ENCODE data around the gene CTNNA3. TPM values are rescaled to one million over a fixed set of nuclear protein-coding genes. Genes with fewer than 3 reads are reported as not detected.
A peak's percentile ranks its signal among the peaks of the same experiment; 100 is the strongest.

Gene CTNNA3
- total RNA-seq, 1 experiment from 2014 or later = 0.02 TPM

DNA sequence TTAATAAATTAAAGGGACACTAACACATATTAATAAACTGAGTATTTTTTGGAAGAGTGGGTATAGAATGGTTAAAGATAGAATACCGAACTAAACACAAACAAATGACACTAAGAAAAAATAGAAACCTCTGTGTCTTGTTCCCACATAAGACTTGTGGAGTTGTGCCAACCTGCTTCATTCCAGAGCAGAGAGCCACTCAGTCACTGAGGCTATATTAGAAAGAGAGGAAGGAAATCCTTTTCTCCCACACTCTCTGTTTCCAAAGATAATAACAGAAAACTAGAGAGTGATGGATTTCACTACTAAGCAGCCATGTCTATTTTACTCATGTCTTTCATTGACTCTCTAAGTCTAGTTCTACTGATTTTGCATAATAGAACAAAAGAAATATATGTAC lies 26.0 kb downstream of the CTNNA3 start:
- H3K27me3 Mint-ChIP-seq (ENCODE audit: insufficient read depth, unreplicated experiment) = peaks cover under 1% of the 10 kb centered on the region
- POLR2A ChIA-PET = no interaction called here
- no peaks in the 10 kb centered on the region for H3K9me3 Mint-ChIP-seq (ENCODE audit: unreplicated experiment)
- no peak overlapping the region for H3K4me3 Mint-ChIP-seq (ENCODE audit: unreplicated experiment)
- no TSS peak for BruUV-seq (replicated peaks)
- H3K4me1 Mint-ChIP-seq (ENCODE audit: insufficient read depth, unreplicated experiment) = no peaks in the 10 kb centered on the region
- CTCF ChIA-PET = interaction anchor here (0.8 kb wide), 1 partner anchor 109 kb away, joined by 4 read pairs; no protein-coding TSS in a partner anchor
- no peaks in the 10 kb centered on the region for H3K36me3 Mint-ChIP-seq (ENCODE audit: insufficient read depth, unreplicated experiment)
- H3K27ac Mint-ChIP-seq (ENCODE audit: low read depth, unreplicated experiment) = no peak overlapping the region
- TF ChIP-seq, protein P1, sequence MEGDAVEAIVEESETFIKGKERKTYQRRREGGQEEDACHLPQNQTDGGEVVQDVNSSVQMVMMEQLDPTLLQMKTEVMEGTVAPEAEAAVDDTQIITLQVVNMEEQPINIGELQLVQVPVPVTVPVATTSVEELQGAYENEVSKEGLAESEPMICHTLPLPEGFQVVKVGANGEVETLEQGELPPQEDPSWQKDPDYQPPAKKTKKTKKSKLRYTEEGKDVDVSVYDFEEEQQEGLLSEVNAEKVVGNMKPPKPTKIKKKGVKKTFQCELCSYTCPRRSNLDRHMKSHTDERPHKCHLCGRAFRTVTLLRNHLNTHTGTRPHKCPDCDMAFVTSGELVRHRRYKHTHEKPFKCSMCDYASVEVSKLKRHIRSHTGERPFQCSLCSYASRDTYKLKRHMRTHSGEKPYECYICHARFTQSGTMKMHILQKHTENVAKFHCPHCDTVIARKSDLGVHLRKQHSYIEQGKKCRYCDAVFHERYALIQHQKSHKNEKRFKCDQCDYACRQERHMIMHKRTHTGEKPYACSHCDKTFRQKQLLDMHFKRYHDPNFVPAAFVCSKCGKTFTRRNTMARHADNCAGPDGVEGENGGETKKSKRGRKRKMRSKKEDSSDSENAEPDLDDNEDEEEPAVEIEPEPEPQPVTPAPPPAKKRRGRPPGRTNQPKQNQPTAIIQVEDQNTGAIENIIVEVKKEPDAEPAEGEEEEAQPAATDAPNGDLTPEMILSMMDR (IDR thresholded peaks at IDR 0.05; ENCODE audit: unreplicated experiment) = no peak
- intact Hi-C loops (cut with micrococcal nuclease) = no loop called here
- no peak for DNase-seq (ENCODE audit: unreplicated experiment)

DNA sequence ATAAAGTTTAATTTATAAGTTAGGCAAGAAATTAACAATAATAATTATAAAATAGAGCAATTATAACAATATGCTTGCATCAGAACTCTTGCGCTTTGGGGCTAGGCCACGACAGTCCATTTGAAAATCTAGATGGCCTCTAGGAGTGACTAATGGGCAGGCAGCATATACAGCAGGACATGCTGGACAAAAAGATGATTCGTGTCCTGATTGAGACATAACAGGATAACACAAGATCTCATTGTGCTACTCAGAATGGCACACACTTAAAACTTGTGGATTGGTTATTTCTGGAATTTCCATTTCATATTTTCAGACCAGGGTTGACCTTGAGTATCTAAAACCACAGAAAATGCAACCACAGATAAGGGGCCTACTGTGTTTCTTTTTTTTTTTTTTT lies 27.5 kb downstream of the CTNNA3 start:
- CTCF ChIA-PET = no interaction called here
- TF ChIP-seq, protein P1 (IDR thresholded peaks at IDR 0.05; ENCODE audit: unreplicated experiment) = no peak
- no peak overlapping the region for H3K27ac Mint-ChIP-seq (ENCODE audit: low read depth, unreplicated experiment)
- peaks cover 12% of the 10 kb centered on the region for H3K27me3 Mint-ChIP-seq (ENCODE audit: insufficient read depth, unreplicated experiment)
- no TSS peak for BruUV-seq (replicated peaks)
- no peaks in the 10 kb centered on the region for H3K9me3 Mint-ChIP-seq (ENCODE audit: unreplicated experiment)
- no peaks in the 10 kb centered on the region for H3K36me3 Mint-ChIP-seq (ENCODE audit: insufficient read depth, unreplicated experiment)
- no peak overlapping the region for H3K4me3 Mint-ChIP-seq (ENCODE audit: unreplicated experiment)
- POLR2A ChIA-PET = no interaction called here
- intact Hi-C loops (cut with micrococcal nuclease) = no loop called here
- H3K4me1 Mint-ChIP-seq (ENCODE audit: insufficient read depth, unreplicated experiment) = no peaks in the 10 kb centered on the region
- peak; percentile 24 for DNase-seq (ENCODE audit: unreplicated experiment)

DNA sequence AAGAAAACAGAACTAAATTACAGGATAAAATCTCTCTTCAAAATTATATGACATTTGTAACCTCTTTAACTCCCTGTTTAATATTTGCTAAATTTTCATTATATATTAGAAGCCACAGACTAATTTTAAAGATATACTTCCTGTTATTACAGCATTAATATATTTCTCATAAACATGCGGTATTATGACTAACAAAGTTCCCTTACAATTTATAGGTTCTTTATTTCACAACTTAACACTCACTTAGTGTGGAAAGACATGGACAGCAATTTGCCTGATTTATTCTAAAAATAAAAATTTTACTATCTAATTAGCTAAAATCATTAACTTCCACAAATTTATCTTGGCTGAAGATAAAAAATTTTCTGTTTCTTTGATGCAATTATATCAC lies 29.0 kb downstream of the CTNNA3 start:
- no peak for DNase-seq (ENCODE audit: unreplicated experiment)
- TF ChIP-seq, protein P1 (IDR thresholded peaks at IDR 0.05; ENCODE audit: unreplicated experiment) = no peak
- no peak overlapping the region for H3K27ac Mint-ChIP-seq (ENCODE audit: low read depth, unreplicated experiment)
- no peaks in the 10 kb centered on the region for H3K36me3 Mint-ChIP-seq (ENCODE audit: insufficient read depth, unreplicated experiment)
- H3K4me3 Mint-ChIP-seq (ENCODE audit: unreplicated experiment) = no peak overlapping the region
- ChIA-PET CTCF (interaction anchor here (0.6 to 6.7 kb wide), 6 partner anchors 10 to 696 kb away, joined by 3 to 59 read pairs (median 4); no protein-coding TSS in a partner anchor), POLR2A (interaction anchor here (0.6 to 0.9 kb wide), 2 partner anchors 99 to 100 kb away, joined by 4 to 6 read pairs; no protein-coding TSS in a partner anchor)
- peaks cover 12% of the 10 kb centered on the region for H3K27me3 Mint-ChIP-seq (ENCODE audit: insufficient read depth, unreplicated experiment)
- no TSS peak for BruUV-seq (replicated peaks)
- intact Hi-C loops (cut with micrococcal nuclease) = no loop called here
- no peaks in the 10 kb centered on the region for H3K4me1 Mint-ChIP-seq (ENCODE audit: insufficient read depth, unreplicated experiment)
- H3K9me3 Mint-ChIP-seq (ENCODE audit: unreplicated experiment) = no peaks in the 10 kb centered on the region

DNA sequence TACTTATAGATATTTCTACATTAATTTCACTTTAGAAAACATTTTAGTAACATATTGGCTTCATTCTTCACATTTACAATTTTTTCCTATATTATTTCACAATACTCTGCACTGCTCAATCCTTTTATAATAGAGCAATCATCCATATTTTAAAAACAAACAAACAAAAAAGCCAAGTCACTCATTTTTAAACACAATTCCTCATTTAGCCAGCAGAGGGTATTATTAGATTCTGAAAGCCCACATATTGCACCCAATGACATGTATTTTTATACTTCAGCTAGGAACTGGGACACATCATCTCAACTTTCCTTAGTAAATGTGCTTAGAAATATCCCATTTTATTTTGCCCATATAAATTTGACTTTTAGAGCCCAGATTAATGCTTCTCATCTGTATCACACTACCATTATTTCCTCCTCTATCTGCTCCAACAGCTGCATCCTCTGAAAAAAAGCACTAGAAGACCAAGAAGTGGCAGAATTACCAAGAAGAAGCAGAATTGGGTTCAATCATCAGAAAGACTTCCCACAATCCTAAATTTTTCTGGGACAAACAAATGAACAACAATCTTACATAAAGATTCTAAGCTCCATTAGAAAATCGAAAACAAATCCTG lies 29.5 kb downstream of the CTNNA3 start:
- ChIA-PET POLR2A (interaction anchor here (0.6 to 1.1 kb wide), 3 partner anchors 99 to 103 kb away, joined by 3 to 6 read pairs (median 4); no protein-coding TSS in a partner anchor), CTCF (interaction anchor here (0.6 to 6.7 kb wide), 8 partner anchors 10 to 707 kb away, joined by 3 to 59 read pairs (median 4); no protein-coding TSS in a partner anchor)
- Mint-ChIP-seq H3K27me3 (ENCODE audit: insufficient read depth, unreplicated experiment) (peaks cover 17% of the 10 kb centered on the region), H3K4me1 (ENCODE audit: insufficient read depth, unreplicated experiment) (no peaks in the 10 kb centered on the region), H3K36me3 (ENCODE audit: insufficient read depth, unreplicated experiment) (no peaks in the 10 kb centered on the region), H3K27ac (ENCODE audit: low read depth, unreplicated experiment) (no peak overlapping the region), H3K9me3 (ENCODE audit: unreplicated experiment) (no peaks in the 10 kb centered on the region), H3K4me3 (ENCODE audit: unreplicated experiment) (no peak overlapping the region)
- peak; percentile 47 for DNase-seq (ENCODE audit: unreplicated experiment)
- intact Hi-C loops (cut with micrococcal nuclease) = loop anchor here (1.0 kb wide), 1 partner anchor 114 kb away; no protein-coding TSS in a partner anchor
- no TSS peak for BruUV-seq (replicated peaks)
- TF ChIP-seq, protein P1 (IDR thresholded peaks at IDR 0.05; ENCODE audit: unreplicated experiment) = peak; percentile 31
